ENCODE measurements around the gene ZFP92. TPM values are rescaled to one million over a fixed set of nuclear protein-coding genes. Genes with fewer than 3 reads are reported as not detected.

The ZFP92 gene
- total and polyA plus RNA-seq, 2 of the 8 experiments (the other 6 are each of a cell fraction or from before 2014, with no cell fraction given), result 0.14 to 0.41 TPM

DNA sequence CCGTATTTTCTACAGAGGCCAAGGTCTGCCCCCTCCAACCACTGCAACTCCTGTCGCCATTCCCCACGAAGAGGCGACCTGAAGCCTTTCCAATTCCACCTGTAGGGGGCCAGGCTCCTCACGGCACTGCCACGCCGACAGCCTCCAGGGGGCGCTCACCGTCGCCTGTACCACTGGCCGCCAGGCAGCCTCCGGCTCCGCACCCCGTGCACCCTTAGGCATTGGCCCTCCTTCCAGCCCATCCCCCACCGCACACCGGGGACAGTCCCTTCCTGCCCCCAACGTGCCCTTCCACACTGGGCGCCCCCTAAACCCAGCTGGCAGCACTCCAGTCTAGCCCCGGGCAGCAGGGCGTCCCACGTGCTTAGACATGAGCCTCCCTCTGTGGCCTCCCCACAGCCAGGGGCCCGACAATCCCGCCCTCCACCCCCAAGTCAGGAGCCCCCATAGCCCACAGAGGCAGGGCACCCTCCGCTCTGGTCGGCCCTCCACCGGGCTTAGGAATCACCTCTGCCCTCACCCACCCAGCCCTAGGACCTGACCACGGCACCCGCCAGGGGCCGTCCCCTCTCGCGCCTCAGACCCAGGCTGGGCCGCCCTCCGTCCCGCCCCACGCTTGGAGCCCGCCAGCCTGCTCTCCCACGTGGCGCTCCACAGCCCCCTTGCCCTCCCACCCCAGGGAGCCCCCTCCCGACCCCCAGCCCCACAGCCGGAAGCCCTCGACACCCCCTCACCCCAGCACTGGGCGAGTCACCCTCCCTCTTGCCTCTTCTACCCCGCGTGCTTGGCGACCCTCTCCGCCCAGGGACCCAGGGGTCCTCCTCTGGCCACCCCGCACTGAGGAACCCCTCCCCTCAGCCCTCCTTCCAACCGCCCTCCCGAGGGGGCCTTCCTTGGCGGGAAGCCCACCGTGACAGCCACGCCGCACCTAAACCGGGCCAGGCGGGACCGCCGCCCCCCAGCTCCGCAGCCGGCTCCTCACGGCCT, 10.8 kb upstream of the ZFP92 start (continued):
- TF ChIP-seq, protein P1, sequence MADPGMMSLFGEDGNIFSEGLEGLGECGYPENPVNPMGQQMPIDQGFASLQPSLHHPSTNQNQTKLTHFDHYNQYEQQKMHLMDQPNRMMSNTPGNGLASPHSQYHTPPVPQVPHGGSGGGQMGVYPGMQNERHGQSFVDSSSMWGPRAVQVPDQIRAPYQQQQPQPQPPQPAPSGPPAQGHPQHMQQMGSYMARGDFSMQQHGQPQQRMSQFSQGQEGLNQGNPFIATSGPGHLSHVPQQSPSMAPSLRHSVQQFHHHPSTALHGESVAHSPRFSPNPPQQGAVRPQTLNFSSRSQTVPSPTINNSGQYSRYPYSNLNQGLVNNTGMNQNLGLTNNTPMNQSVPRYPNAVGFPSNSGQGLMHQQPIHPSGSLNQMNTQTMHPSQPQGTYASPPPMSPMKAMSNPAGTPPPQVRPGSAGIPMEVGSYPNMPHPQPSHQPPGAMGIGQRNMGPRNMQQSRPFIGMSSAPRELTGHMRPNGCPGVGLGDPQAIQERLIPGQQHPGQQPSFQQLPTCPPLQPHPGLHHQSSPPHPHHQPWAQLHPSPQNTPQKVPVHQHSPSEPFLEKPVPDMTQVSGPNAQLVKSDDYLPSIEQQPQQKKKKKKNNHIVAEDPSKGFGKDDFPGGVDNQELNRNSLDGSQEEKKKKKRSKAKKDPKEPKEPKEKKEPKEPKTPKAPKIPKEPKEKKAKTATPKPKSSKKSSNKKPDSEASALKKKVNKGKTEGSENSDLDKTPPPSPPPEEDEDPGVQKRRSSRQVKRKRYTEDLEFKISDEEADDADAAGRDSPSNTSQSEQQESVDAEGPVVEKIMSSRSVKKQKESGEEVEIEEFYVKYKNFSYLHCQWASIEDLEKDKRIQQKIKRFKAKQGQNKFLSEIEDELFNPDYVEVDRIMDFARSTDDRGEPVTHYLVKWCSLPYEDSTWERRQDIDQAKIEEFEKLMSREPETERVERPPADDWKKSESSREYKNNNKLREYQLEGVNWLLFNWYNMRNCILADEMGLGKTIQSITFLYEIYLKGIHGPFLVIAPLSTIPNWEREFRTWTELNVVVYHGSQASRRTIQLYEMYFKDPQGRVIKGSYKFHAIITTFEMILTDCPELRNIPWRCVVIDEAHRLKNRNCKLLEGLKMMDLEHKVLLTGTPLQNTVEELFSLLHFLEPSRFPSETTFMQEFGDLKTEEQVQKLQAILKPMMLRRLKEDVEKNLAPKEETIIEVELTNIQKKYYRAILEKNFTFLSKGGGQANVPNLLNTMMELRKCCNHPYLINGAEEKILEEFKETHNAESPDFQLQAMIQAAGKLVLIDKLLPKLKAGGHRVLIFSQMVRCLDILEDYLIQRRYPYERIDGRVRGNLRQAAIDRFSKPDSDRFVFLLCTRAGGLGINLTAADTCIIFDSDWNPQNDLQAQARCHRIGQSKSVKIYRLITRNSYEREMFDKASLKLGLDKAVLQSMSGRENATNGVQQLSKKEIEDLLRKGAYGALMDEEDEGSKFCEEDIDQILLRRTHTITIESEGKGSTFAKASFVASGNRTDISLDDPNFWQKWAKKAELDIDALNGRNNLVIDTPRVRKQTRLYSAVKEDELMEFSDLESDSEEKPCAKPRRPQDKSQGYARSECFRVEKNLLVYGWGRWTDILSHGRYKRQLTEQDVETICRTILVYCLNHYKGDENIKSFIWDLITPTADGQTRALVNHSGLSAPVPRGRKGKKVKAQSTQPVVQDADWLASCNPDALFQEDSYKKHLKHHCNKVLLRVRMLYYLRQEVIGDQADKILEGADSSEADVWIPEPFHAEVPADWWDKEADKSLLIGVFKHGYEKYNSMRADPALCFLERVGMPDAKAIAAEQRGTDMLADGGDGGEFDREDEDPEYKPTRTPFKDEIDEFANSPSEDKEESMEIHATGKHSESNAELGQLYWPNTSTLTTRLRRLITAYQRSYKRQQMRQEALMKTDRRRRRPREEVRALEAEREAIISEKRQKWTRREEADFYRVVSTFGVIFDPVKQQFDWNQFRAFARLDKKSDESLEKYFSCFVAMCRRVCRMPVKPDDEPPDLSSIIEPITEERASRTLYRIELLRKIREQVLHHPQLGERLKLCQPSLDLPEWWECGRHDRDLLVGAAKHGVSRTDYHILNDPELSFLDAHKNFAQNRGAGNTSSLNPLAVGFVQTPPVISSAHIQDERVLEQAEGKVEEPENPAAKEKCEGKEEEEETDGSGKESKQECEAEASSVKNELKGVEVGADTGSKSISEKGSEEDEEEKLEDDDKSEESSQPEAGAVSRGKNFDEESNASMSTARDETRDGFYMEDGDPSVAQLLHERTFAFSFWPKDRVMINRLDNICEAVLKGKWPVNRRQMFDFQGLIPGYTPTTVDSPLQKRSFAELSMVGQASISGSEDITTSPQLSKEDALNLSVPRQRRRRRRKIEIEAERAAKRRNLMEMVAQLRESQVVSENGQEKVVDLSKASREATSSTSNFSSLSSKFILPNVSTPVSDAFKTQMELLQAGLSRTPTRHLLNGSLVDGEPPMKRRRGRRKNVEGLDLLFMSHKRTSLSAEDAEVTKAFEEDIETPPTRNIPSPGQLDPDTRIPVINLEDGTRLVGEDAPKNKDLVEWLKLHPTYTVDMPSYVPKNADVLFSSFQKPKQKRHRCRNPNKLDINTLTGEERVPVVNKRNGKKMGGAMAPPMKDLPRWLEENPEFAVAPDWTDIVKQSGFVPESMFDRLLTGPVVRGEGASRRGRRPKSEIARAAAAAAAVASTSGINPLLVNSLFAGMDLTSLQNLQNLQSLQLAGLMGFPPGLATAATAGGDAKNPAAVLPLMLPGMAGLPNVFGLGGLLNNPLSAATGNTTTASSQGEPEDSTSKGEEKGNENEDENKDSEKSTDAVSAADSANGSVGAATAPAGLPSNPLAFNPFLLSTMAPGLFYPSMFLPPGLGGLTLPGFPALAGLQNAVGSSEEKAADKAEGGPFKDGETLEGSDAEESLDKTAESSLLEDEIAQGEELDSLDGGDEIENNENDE (IDR thresholded peaks at IDR 0.05; ENCODE audit: insufficient replicate concordance, low read length), result no peak
- TF ChIP-seq RAD21 (IDR thresholded peaks at IDR 0.05 in 1 of 2, conservative IDR thresholded peaks at IDR 0.05 in 1 of 2; ENCODE audit: low read depth in 2 of 2, low read length in 2 of 2) (peak; percentile 56 to 70), YY1 (IDR thresholded peaks at IDR 0.05; ENCODE audit: low read depth, low read length) (peak; percentile 56; the same call in 1 of the 2 replicates), TBP (IDR thresholded peaks at IDR 0.05; ENCODE audit: low read depth, low read length) (no peak), RFX5 (IDR thresholded peaks at IDR 0.05; ENCODE audit: borderline replicate concordance, low read depth, low read length) (no peak), SIX5 (IDR thresholded peaks at IDR 0.05; ENCODE audit: low read depth, low read length) (no peak), TAF7 (optimal IDR thresholded peaks at IDR 0.05; ENCODE audit: borderline replicate concordance, low read depth, low read length) (peak; percentile 58), BCL11A (IDR thresholded peaks at IDR 0.05; ENCODE audit: low read depth in 2 of 2, low read length in 2 of 2) (no peak), ZNF274 (IDR thresholded peaks at IDR 0.05; ENCODE audit: borderline replicate concordance, extremely low read depth, low read length) (no peak)

All from H1 (cell line).